ENCODE results near the gene GOLIM4.

GOLIM4 gene

GRCh38 chr3:168096210-168096652 lies 507 bp upstream of the GOLIM4 start:
- DNase-seq: peak; percentile 2

- peak; percentile 25 for DNase-seq
Measured at GRCh38 chr3:168094877-168095610, 680 bp downstream of the GOLIM4 start.

- no peak for DNase-seq
Measured at GRCh38 chr3:168094580-168094876, 1.2 kb downstream of the GOLIM4 start.

- DNase-seq: no peak
Measured at GRCh38 chr3:168093790-168094189, 1.9 kb downstream of the GOLIM4 start.

- DNase-seq: no peak
Measured at GRCh38 chr3:168093229-168093628, 2.5 kb downstream of the GOLIM4 start.

GRCh38 chr3:168091941-168092340 lies 3.8 kb downstream of the GOLIM4 start:
- DNase-seq: no peak

GRCh38 chr3:168091302-168091858 lies 4.3 kb downstream of the GOLIM4 start:
- DNase-seq: no peak

GRCh38 chr3:168090306-168091085 lies 5.2 kb downstream of the GOLIM4 start:
- no peak for DNase-seq

- no peak for DNase-seq
Measured at GRCh38 chr3:168089179-168089771, 6.4 kb downstream of the GOLIM4 start.

GRCh38 chr3:168088106-168088720 lies 7.5 kb downstream of the GOLIM4 start:
- no peak for DNase-seq

GRCh38 chr3:168087539-168087938 lies 8.2 kb downstream of the GOLIM4 start:
- no peak for DNase-seq

GRCh38 chr3:168086541-168087260 lies 9.0 kb downstream of the GOLIM4 start:
- DNase-seq: no peak

- no peak for DNase-seq
Measured at GRCh38 chr3:168085491-168086119, 10.1 kb downstream of the GOLIM4 start.

- DNase-seq: no peak
Measured at GRCh38 chr3:168083906-168084305, 11.8 kb downstream of the GOLIM4 start.

GRCh38 chr3:168081856-168082255 lies 13.9 kb downstream of the GOLIM4 start:
- no peak for DNase-seq

- no peak for DNase-seq
Measured at GRCh38 chr3:168081171-168081771, 14.5 kb downstream of the GOLIM4 start.

- no peak for DNase-seq
Measured at GRCh38 chr3:168080499-168081170, 15.1 kb downstream of the GOLIM4 start.

- DNase-seq: no peak
Measured at GRCh38 chr3:168080022-168080421, 15.7 kb downstream of the GOLIM4 start.

GRCh38 chr3:168077091-168077490 lies 18.6 kb downstream of the GOLIM4 start:
- no peak for DNase-seq

GRCh38 chr3:168073842-168074605 lies 21.7 kb downstream of the GOLIM4 start:
- no peak for DNase-seq
